ENCODE measurements around the gene EEF2K. TPM values are rescaled to one million over a fixed set of nuclear protein-coding genes. Genes with fewer than 3 reads are reported as not detected.

The EEF2K gene
- total and polyA plus RNA-seq, 2 of the 13 experiments (the other 11 are each of a cell fraction or from before 2014, with no cell fraction given): 22.0 to 23.8 TPM

- in situ Hi-C loops (cut with HindIII; ENCODE audit: extremely low pct_ligation_motif_present, low pct_unique_long_range_greater_than_20kb): no loop called here
- FAIRE-seq: peak; percentile 8
- BruUV-seq (replicated peaks): no TSS peak
- Histone ChIP-seq H3K27ac (ENCODE audit: extremely low read length, insufficient read depth, low read length) (no peak overlapping the region), H3K79me2 (ENCODE audit: insufficient read depth, low read length) (no peaks in the 10 kb centered on the region), H4K20me1 (ENCODE audit: insufficient read depth, low read length) (no peaks in the 10 kb centered on the region), H3K9ac (ENCODE audit: insufficient read depth, low read depth, low read length) (no peak overlapping the region), H2AFZ (ENCODE audit: low read length) (no peak overlapping the region), H3K4me1 (ENCODE audit: insufficient read depth, low read length) (peaks cover 31% of the 10 kb centered on the region), H3K4me3 (replicated peaks in 1 of 3; ENCODE audit: insufficient read depth in 1 of 3, low read depth in 2 of 3, low read length in 3 of 3) (no peak overlapping the region), H3K27me3 (ENCODE audit: control insufficient read depth in 1 of 2, insufficient read depth in 2 of 2, low read length in 2 of 2) (peaks cover 6 to 24% of the 10 kb centered on the region in 2 experiments; a peak in 4 of 5 replicates), H3K9me3 (ENCODE audit: low read length) (peaks cover 5% of the 10 kb centered on the region), H3K4me2 (ENCODE audit: low read depth, low read length) (no peak overlapping the region), H3K36me3 (replicated peaks in 1 of 2; ENCODE audit: control insufficient read depth in 1 of 2, insufficient read depth in 2 of 2, low read length in 2 of 2) (no peaks in the 10 kb centered on the region)
- CTCF ChIA-PET (ENCODE audit: low intra/inter-chr PET ratio, low total read pairs): no interaction called here
- POLR2A ChIA-PET: no interaction called here
- ATAC-seq: peak; percentile 80
- WGBS (ENCODE audit: low lambda C conversion rate): 7% methylated on average over 6 of the region's 6 CpGs
- intact Hi-C loops (cut with micrococcal nuclease; ENCODE audit: unreplicated experiment): no loop called here
- DNase-seq (ENCODE audit: low spot score): peak; percentile 62
- no peak for TF ChIP-seq RNF219 (CRISPR knock-in tag; IDR thresholded peaks at IDR 0.05)
- TF ChIP-seq ZNF337 (CRISPR knock-in tag; IDR thresholded peaks at IDR 0.05; ENCODE audit: borderline replicate concordance, low read depth): no peak
- no peak for TF ChIP-seq ZNF3 (CRISPR knock-in tag; IDR thresholded peaks at IDR 0.05)
- no peak for TF ChIP-seq ZNF180 (CRISPR knock-in tag; IDR thresholded peaks at IDR 0.05; ENCODE audit: borderline replicate concordance, low read depth)
- no peak for TF ChIP-seq SALL2 (CRISPR knock-in tag; IDR thresholded peaks at IDR 0.05)
- no peak for TF ChIP-seq TFE3 (CRISPR knock-in tag; IDR thresholded peaks at IDR 0.05)
- TF ChIP-seq FOXK1 (CRISPR knock-in tag; IDR thresholded peaks at IDR 0.05; ENCODE audit: borderline replicate concordance, low read depth): no peak
- no peak for TF ChIP-seq ZNF12 (CRISPR knock-in tag; IDR thresholded peaks at IDR 0.05)
- TF ChIP-seq HNF1A (IDR thresholded peaks at IDR 0.05; ENCODE audit: low read depth): peak; percentile 23; the same call in 1 of the 2 replicates
- TF ChIP-seq HNF1A (CRISPR knock-in tag; IDR thresholded peaks at IDR 0.05; ENCODE audit: borderline replicate concordance): no peak
- TF ChIP-seq GLMP (CRISPR knock-in tag; IDR thresholded peaks at IDR 0.05; ENCODE audit: borderline replicate concordance): no peak
- no peak for TF ChIP-seq ZSCAN5A (CRISPR knock-in tag; IDR thresholded peaks at IDR 0.05; ENCODE audit: borderline replicate concordance)
- no peak for TF ChIP-seq E2F5 (CRISPR knock-in tag; conservative IDR thresholded peaks at IDR 0.05)
Observed at GRCh38 chr16:22163806-22164205, 42.3 kb upstream of the EEF2K start.

Data from HepG2 (cell line).